GM18519 (cell line): ENCODE results near the gene PMP22.
"Not testable (repeated sequence)": the region's sequence is repeated elsewhere in the genome, so short reads cannot be mapped to it uniquely, and the experiment has no call there.

Source experiments
- ATAC-seq: cut with Tn5 transposase; IDR thresholded peaks from one replicate; pipeline ENCODE4 v1.9.1; 2021; ENCODE audit warnings: mild to moderate bottlenecking, moderate library complexity; ENCODE audit not compliant: unreplicated experiment, low FRiP score

Gene PMP22

GRCh38 chr17:15220785-15221184 is 44.3 kb downstream of the PMP22 start:
- ATAC-seq, result no peak

DNA sequence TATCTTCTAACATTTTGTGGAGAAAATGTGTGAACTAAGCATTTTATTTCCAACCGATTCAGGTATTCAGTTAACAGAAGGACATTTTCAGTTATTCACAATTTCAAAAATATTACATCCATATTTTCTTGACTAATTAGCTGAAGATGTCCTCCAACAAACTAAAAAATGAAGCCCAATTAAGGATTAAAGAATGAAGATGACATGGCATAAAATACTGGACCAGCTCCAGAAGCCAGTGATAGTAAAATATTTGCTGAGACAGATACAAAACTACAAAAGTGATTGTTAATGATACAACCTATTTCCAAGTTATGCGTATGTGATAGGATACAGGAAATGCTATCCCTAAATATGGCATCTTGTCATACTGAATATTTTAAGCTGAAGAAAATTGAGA is 48.6 kb downstream of the PMP22 start:
- no peak for ATAC-seq

DNA sequence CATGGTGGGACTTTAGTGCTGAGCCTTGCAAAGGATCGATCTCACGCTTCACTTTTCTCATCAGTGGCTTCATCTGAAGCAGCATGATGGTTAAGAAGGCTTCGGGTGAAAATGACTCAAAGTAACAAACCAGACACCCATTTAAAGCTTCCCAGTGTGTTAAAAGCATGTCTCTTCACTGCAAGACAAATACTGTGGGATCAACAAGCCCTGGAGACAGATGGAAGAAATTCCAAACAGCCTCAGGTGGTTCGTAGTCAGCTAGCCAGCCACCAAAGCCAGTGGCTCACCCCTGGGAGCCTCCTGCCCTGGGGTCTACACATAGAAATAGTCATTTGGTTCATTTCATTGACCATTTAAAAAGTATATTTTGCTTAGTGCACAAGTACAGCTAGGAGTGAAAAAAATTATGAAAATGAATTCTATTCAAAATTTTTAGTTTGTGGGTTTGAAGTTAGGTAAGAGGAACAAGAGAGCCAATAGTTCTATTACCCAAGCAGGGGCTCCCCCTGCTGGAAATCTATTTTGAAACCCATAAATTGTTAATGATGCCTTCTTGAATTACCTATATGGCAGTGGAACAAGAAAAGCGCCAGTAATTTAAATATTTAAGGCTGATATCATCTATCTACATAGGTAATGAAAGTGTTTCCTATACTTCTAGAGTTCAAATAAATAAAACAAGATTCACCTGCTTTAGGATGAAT is 51.6 kb downstream of the PMP22 start:
- no peak for ATAC-seq

DNA sequence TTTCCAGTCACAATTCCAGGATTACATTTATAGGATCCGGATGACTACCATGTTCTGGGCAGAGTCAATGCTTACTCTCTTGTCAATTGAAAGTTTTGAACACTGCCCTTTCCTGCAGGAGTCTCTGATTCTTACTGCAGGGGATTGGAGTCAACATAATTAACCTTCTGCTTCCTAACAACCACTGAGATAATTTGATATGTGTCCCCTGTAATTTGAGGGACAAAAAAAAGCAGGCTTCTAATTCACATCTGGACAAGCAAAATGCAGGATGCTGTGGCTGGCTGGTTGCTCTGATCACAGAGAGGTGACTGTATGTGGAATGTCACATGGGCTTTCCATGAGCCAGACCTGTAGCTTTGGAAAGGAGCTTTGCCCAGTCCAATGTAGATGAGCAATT is 54.9 kb downstream of the PMP22 start:
- ATAC-seq, result no peak

DNA sequence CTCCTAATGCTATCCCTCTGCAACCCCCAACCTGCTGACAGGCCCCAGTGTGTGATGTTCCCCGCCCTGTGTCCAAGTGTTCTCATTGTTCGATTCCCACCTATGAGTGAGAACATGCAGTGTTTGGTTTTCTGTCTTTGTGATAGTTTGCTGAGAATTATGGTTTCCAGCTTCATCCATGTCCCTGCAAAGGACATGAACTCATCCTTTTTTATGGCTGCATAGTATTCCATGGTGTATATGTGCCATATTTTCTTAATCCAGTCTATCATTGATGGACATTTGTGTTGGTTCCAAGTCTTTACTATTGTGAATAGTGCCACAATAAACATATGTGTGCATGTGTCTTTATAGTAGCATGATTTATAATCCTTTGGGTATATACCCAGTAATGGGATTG is 62.1 kb downstream of the PMP22 start:
- not testable (repeated sequence) for ATAC-seq

GRCh38 chr17:15200574-15200973 is 64.6 kb downstream of the PMP22 start:
- ATAC-seq, result not testable (repeated sequence)

DNA sequence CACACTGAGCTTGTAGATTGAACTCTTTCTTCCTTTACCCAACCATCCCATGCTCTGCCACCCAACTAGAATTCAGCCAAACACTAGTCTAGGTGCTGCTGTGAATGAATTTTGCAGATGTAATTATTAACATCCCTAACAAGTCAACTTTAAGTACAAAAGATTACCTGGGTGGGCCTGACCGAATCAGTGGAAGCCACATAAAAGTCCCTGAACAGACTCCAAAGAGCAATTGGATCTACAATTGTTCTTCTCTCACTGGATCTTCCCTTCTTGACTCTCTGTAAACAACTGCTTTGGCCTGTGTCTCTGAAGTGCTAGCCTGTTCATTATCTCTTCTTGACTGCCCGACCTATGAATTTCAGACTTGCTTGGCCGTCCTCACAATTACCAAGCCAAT is 67.9 kb downstream of the PMP22 start:
- no peak for ATAC-seq

GRCh38 chr17:15194859-15195277 is 70.3 kb downstream of the PMP22 start:
- no peak for ATAC-seq

- no peak for ATAC-seq
Observed at GRCh38 chr17:15185625-15185991, 79.5 kb downstream of the PMP22 start.

DNA sequence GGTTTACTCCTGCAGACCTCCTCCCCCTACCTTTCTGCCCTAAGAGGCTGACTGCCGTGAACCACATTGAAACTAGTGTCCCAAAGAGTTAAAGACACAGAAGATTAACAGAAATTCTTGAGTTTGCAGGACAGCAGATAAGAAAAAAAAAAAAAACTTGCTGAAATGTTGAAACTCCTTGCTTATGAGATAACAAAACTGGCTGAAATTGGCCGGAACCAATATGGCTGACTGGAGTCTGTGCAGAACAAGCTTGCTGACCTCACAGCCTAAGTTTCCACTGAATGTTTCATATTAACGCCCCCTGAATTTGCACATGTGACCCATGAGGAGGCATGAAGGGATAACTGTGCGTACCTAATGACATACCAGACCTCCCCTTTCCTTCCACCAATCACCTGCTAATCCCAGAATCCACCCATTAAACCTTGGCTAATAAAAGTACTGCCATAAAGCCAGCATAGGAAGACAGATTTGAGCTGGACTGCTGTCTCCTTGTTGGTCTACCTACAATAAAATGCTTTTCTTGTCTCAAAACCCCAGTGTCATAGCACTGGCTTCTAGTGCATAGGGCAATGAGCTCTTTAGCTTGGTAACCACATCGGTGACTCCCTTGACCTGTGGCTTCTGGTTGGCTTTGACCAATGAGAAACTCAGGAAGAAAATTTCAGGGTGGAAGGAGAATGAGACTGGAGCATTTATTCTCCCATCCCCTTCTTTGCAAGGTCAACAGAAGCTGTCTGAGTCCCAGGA is 80.1 kb downstream of the PMP22 start:
- ATAC-seq, result no peak

- no peak for ATAC-seq
Observed at GRCh38 chr17:15181816-15182215, 83.3 kb downstream of the PMP22 start.

- ATAC-seq, result no peak
Observed at GRCh38 chr17:15181333-15181732, 83.8 kb downstream of the PMP22 start.

DNA sequence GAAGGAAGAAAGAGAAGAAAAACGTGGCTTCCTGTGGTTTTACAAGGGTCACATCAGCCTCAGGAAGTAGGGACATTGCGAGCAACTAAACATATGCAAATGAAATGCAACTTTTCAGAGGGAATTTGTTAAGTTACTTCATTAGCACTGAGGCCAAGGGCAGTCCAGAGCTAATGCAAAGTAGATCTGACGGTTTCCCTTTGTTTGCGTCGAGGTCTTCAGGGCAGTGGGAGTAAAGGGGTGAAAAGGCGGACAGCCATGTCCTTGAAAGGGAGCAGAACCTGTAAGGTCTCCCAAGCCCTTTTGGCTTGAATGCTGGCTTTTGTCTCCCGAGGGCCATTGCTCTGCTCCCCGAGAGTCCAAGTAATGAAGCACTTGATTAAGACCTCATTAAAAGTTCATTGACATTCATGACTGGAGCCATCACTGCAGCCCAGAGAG is 85.0 kb downstream of the PMP22 start:
- ATAC-seq, result no peak
